ENCODE results near the gene ZFPL1. TPM values are rescaled to one million over a fixed set of nuclear protein-coding genes. Genes with fewer than 3 reads are reported as not detected.

ZFPL1 gene
- 30.9 and 39.1 TPM in 2 replicates for polyA plus RNA-seq (2011; rRNA removed)
- 39.5 and 52.6 TPM in 2 replicates for polyA minus RNA-seq (2011; rRNA and poly(A)+ RNA removed)

DNA sequence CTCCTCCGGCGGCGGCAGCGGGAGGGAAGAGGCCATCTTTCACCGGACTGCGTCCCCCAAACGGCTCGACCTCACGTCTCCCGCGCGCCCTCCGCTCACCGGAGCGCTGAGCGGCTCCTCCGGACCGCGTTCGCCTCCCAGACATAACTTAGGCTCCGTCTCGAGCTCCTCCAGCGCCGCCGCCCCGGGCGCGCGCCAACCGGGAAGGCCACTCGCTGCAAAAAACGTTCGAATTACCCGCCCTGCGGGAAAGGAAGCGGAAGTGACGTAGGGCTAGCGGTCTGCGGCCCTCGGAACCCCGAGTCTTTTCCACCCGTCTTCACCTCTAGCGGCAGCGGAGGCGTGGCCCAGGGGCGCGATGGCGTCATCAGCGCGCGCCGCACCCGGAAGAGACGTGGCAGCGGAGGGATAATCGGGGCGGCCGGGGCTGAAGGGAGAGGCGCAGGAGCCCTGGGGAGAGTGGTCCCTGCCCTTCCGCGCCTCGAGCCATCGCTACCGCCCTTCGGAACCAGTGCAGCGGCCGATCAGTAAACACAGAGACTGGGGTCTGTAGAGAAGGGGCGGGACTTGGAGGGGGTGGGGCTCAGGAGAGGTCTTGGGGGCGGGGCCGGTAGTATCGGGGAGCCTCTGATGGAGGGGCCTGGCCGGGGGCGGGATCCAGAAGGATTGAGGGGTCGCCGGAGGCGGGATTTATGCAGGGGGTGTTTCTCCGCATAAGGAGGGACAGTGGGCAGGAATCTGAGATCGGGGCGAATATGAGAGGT is at the start of gene ZFPL1, which contains the start of gene CDCA5:
TSS of gene ZFPL1 (plus strand) at position 389 of the 764 bp plus-strand sequence. CDS start 477 bp downstream, outside the sequence.
TSS of gene CDCA5 (minus strand) at position 207 of the 764 bp plus-strand sequence. CDS start at position 145, 62 bp downstream.
- TF ChIP-seq CTCF (IDR thresholded peaks at IDR 0.05; ENCODE audit: low read depth, low read length) = no peak
- peak; percentile 87 for DNase-seq (ENCODE audit: low read depth, low spot score)
- ChIA-PET POLR2A (no interaction called here), CTCF (interaction anchor here (1.3 kb wide), 1 partner anchor 70 kb away, joined by 6 read pairs; the partner anchor contains the start of gene ARL2)
- Histone ChIP-seq H3K9me3 (ENCODE audit: control insufficient read depth, insufficient read depth, low read length) (no peaks in the 10 kb centered on the region; the same call in 1 of the 2 replicates), H3K27ac (ENCODE audit: low read depth, low read length) (peak within 1 kb of the TSS; percentile 98), H3K27me3 (ENCODE audit: control insufficient read depth, insufficient read depth, low read length) (no peaks in the 10 kb centered on the region), H3K4me3 (ENCODE audit: low read depth, low read length) (peak within 1 kb of the TSS; percentile 94)

GRCh38 chr11:65034423-65034822 is 49.6 kb upstream of the ZFPL1 start:
- ChIA-PET POLR2A (no interaction called here), CTCF (interaction anchor here (0.5 kb wide), 2 partner anchors 25 to 319 kb away, joined by 3 to 5 read pairs; no protein-coding TSS in a partner anchor)
- Histone ChIP-seq H3K4me3 (ENCODE audit: low read depth, low read length) (no peak overlapping the region), H3K9me3 (ENCODE audit: control insufficient read depth, insufficient read depth, low read length) (no peaks in the 10 kb centered on the region), H3K27ac (ENCODE audit: low read depth, low read length) (no peak overlapping the region), H3K27me3 (ENCODE audit: control insufficient read depth, insufficient read depth, low read length) (no peaks in the 10 kb centered on the region)
- no peak for DNase-seq (ENCODE audit: low read depth, low spot score)
- no peak for TF ChIP-seq CTCF (IDR thresholded peaks at IDR 0.05; ENCODE audit: low read depth, low read length)

- TF ChIP-seq CTCF (IDR thresholded peaks at IDR 0.05; ENCODE audit: low read depth, low read length) = no peak
- Histone ChIP-seq H3K27me3 (ENCODE audit: control insufficient read depth, insufficient read depth, low read length) (no peaks in the 10 kb centered on the region), H3K27ac (ENCODE audit: low read depth, low read length) (no peak overlapping the region), H3K9me3 (ENCODE audit: control insufficient read depth, insufficient read depth, low read length) (no peaks in the 10 kb centered on the region), H3K4me3 (ENCODE audit: low read depth, low read length) (no peak overlapping the region)
- DNase-seq (ENCODE audit: low read depth, low spot score) = no peak
- ChIA-PET POLR2A (no interaction called here), CTCF (interaction anchor here (0.6 kb wide), 1 partner anchor 233 kb away, joined by 4 read pairs; the partner anchor contains the start of gene MAP4K2)
Measured at GRCh38 chr11:65035579-65035978, 48.4 kb upstream of the ZFPL1 start.

DNA sequence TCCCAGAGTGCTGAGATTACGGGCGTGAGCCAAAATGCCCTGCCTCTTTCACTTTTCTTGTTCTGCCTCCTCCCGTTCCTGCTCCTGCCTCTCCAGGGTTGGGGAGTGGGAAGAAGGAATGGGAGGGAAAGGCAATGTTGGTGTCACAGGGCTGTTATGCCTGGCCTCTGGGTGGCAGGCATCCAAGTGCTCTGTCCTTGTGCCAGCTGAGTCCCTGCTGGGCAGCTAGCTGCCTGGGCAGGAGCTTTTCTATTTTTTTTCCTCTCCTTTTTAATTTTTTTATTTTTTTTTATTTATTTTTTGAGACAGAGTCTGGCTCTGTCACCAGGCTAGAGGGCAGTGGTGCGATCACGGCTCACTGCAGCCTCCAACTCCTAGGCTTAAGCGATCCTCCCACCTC is 47.1 kb upstream of the ZFPL1 start:
- Histone ChIP-seq H3K27me3 (ENCODE audit: control insufficient read depth, insufficient read depth, low read length) (no peaks in the 10 kb centered on the region), H3K4me3 (ENCODE audit: low read depth, low read length) (no peak overlapping the region), H3K9me3 (ENCODE audit: control insufficient read depth, insufficient read depth, low read length) (no peaks in the 10 kb centered on the region), H3K27ac (ENCODE audit: low read depth, low read length) (no peak overlapping the region)
- no peak for DNase-seq (ENCODE audit: low read depth, low spot score)
- ChIA-PET POLR2A (no interaction called here), CTCF (interaction anchor here (0.7 kb wide), 1 partner anchor 9 kb away, joined by 4 read pairs; no protein-coding TSS in a partner anchor)
- no peak for TF ChIP-seq CTCF (IDR thresholded peaks at IDR 0.05; ENCODE audit: low read depth, low read length)

DNA sequence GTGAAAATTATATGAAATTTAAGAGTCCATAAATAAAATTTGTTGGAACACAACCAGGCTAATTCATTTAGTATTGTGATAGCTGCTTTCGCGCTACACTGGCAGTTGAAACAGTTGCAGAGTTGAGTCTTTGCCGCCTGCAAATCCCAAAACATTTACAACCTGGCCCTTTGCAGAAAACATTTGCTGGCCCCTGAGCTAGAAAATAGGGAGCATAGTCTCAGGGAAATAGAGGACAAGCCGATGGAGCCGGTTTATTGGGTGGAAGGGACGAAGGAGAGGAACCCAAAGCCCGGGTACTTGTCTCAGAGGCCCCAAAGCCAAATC is 43.5 kb upstream of the ZFPL1 start:
- no peak for DNase-seq (ENCODE audit: low read depth, low spot score)
- Histone ChIP-seq H3K27ac (ENCODE audit: low read depth, low read length) (peak overlapping the region; percentile 94), H3K9me3 (ENCODE audit: control insufficient read depth, insufficient read depth, low read length) (no peaks in the 10 kb centered on the region; the same call in 1 of the 2 replicates), H3K27me3 (ENCODE audit: control insufficient read depth, insufficient read depth, low read length) (no peaks in the 10 kb centered on the region), H3K4me3 (ENCODE audit: low read depth, low read length) (peak overlapping the region; percentile 71)
- TF ChIP-seq CTCF (IDR thresholded peaks at IDR 0.05; ENCODE audit: low read depth, low read length) = no peak
- POLR2A ChIA-PET = interaction anchor here (0.5 to 1.4 kb wide), 4 partner anchors 13 to 94 kb away, joined by 3 to 4 read pairs (median 3); partner anchors contain the start of genes ARL2 and SNX15
- CTCF ChIA-PET = interaction anchor here (1.3 to 1.9 kb wide), 2 partner anchors 12 to 26 kb away, joined by 4 to 7 read pairs; partner anchors contain the start of gene ARL2

Measured in AG04450 (cell line).